GM12878 (cell line): Measurements from ENCODE around the gene PDCD2.

Experiments used
- BMI1 ChIP-seq: fragments of 450-650 bp; IDR thresholded peaks from 2 replicates; pipeline ENCODE4 v1.6.1; 2016; ENCODE audit warnings: mild to moderate bottlenecking, moderate library complexity, borderline replicate concordance
- CTCF ChIP-seq, 3 experiments: IDR thresholded peaks in 2 of 3; conservative IDR thresholded peaks in 1 of 3; 2 replicates each; pipeline ENCODE4 v1.5.1; 2011; ENCODE audit warnings: low read depth in 3 of 3, low read length in 3 of 3, mild to moderate bottlenecking in 3 of 3, control low read depth in 2 of 3, moderate library complexity in 2 of 3, inconsistent platforms in 1 of 3, mixed read lengths in 1 of 3; ENCODE audit not compliant: control insufficient read depth in 2 of 3, insufficient read depth in 1 of 3; ENCODE audit errors: extremely low read depth in 1 of 3
- GABPA ChIP-seq: IDR thresholded peaks from 2 replicates; pipeline ENCODE4 v1.6.1; 2014; ENCODE audit warnings: antibody characterized with exemption, low read depth, mild to moderate bottlenecking, inconsistent platforms
- KDM1A ChIP-seq: fragments of 200-600 bp; sonication (generic); IDR thresholded peaks from 2 replicates; pipeline ENCODE4 v1.6.1; 2016; ENCODE audit warnings: borderline replicate concordance
- POLR2A ChIP-seq: IDR thresholded peaks from 2 replicates; pipeline ENCODE4 v1.6.1; 2011; ENCODE audit warnings: low read depth, mild to moderate bottlenecking, low read length
- POLR2AphosphoS5 ChIP-seq: IDR thresholded peaks from 2 replicates; pipeline ENCODE4 v1.6.1; 2011; ENCODE audit warnings: mild to moderate bottlenecking, low read length, inconsistent platforms
- SP1 ChIP-seq: IDR thresholded peaks from one replicate; pipeline ENCODE4 v1.6.1; 2011; ENCODE audit warnings: low read depth, low read length
- TCF12 ChIP-seq: IDR thresholded peaks from 2 replicates; pipeline ENCODE4 v1.6.1; 2011; ENCODE audit warnings: low read depth, mild to moderate bottlenecking, low read length

- TF ChIP-seq SP1 (no peak), CTCF (IDR thresholded peaks at IDR 0.05 in 2 of 3, conservative IDR thresholded peaks at IDR 0.05 in 1 of 3; ENCODE audit: control insufficient read depth in 2 of 3, extremely low read depth in 1 of 3, insufficient read depth in 1 of 3, low read depth in 3 of 3, low read length in 3 of 3) (0 out of 6 replicates have a peak, but pooled peaks of 1 of the 3 experiments have one; percentile 4), GABPA (no peak), TCF12 (no peak), POLR2AphosphoS5 (no peak), BMI1 (no peak), POLR2A (no peak), KDM1A (no peak)
Observed at GRCh38 chr6:170575250-170575649, 9.2 kb downstream of the PDCD2 start.
